ENCODE measurements around the gene NHSL2. TPM values are rescaled to one million over a fixed set of nuclear protein-coding genes. Genes with fewer than 3 reads are reported as not detected.

The NHSL2 gene
- polyA plus RNA-seq, 3 donors: 16.6 to 39.8 (median 22.8) TPM

GRCh38 chrX:72117636-72118210 is 207.1 kb downstream of the NHSL2 start:
- peaks cover 8 to 21% of the 10 kb centered on the region in 2 donors for H3K36me3 Mint-ChIP-seq
- no peak overlapping the region for H3K4me3 Mint-ChIP-seq
- H3K9me3 Mint-ChIP-seq: peaks cover 0 to 1% (median 0%) of the 10 kb centered on the region in 7 donors
- no peak overlapping the region for H3K9ac ChIP-seq (ENCODE audit: insufficient read depth, low read length, poor library complexity, severe bottlenecking)
- peaks cover 0 to 2% of the 10 kb centered on the region in 2 donors for H3K27me3 ChIP-seq (ENCODE audit: control insufficient read depth in 2 of 2, insufficient read depth in 2 of 2, low read length in 2 of 2)
- peaks cover 0 to 19% (median 0%) of the 10 kb centered on the region in 3 donors for H3K27me3 Mint-ChIP-seq (ENCODE audit: low read depth in 3 of 3)
- peak overlapping the region in 4 of 7 donors; percentile 1 to 84 (median 26) for H3K27ac Mint-ChIP-seq
- H3K79me2 ChIP-seq (ENCODE audit: insufficient read depth, low read length): peaks cover 91% of the 10 kb centered on the region
- H3K4me2 ChIP-seq (replicated peaks; ENCODE audit: extremely low read depth, low read length, poor library complexity, severe bottlenecking): no peak overlapping the region
- no peaks in the 10 kb centered on the region for H3K9me3 ChIP-seq (replicated peaks in 1 of 2; ENCODE audit: control insufficient read depth in 1 of 2, insufficient read depth in 1 of 2, low read length in 2 of 2)
- intact Hi-C loops (cut with micrococcal nuclease): no loop called here
- H3K4me1 ChIP-seq (ENCODE audit: control insufficient read depth in 1 of 2, insufficient read depth in 2 of 2, low read length in 2 of 2): peaks cover 47 to 55% of the 10 kb centered on the region in 2 donors
- no peak for DNase-seq
- H3K4me1 Mint-ChIP-seq: peaks cover 56% of the 10 kb centered on the region
- no peaks in the 10 kb centered on the region for H4K20me1 ChIP-seq (ENCODE audit: insufficient read depth, low read length)
- no CpG with 5 or more reads among the region's 2 CpGs for WGBS (ENCODE audit: insufficient coverage)
- H3K36me3 ChIP-seq (replicated peaks in 1 of 2; ENCODE audit: control insufficient read depth in 1 of 2, insufficient read depth in 2 of 2, low read length in 2 of 2): peaks cover 0 to 2% of the 10 kb centered on the region in 2 donors
- no peak overlapping the region for H2AFZ ChIP-seq (ENCODE audit: insufficient read depth, low read depth, low read length, poor library complexity, severe bottlenecking)
- no peak for TF ChIP-seq CTCF (IDR thresholded peaks at IDR 0.05)
- H3K4me3 ChIP-seq (replicated peaks in 1 of 3; ENCODE audit: low read depth in 2 of 3, low read length in 3 of 3): no peak overlapping the region
- H3K27ac ChIP-seq (ENCODE audit: low read depth in 1 of 2, low read length in 2 of 2): peak overlapping the region in 1 of 2 donors; percentile 42

GRCh38 chrX:72120837-72121236 is 210.2 kb downstream of the NHSL2 start:
- H3K27ac Mint-ChIP-seq: peak overlapping the region; percentile 95 to 98 (median 97)
- peak overlapping the region; percentile 14 for H2AFZ ChIP-seq (ENCODE audit: insufficient read depth, low read depth, low read length, poor library complexity, severe bottlenecking)
- H3K4me3 ChIP-seq (replicated peaks in 1 of 3; ENCODE audit: low read depth in 2 of 3, low read length in 3 of 3): peak overlapping the region in 1 of 3 experiments; percentile 36
- WGBS (ENCODE audit: insufficient coverage): 45% methylated on average over 5 of the region's 6 CpGs
- peaks cover 0 to 36% (median 0%) of the 10 kb centered on the region in 3 donors for H3K27me3 Mint-ChIP-seq (ENCODE audit: low read depth in 3 of 3)
- no peaks in the 10 kb centered on the region for H3K27me3 ChIP-seq (ENCODE audit: control insufficient read depth in 2 of 2, insufficient read depth in 2 of 2, low read length in 2 of 2)
- no peak for TF ChIP-seq CTCF (IDR thresholded peaks at IDR 0.05)
- intact Hi-C loops (cut with micrococcal nuclease): loop anchor here (10.0 kb wide), 2 partner anchors 56 to 66 kb away; no protein-coding TSS in a partner anchor
- H3K36me3 ChIP-seq (replicated peaks in 1 of 2; ENCODE audit: control insufficient read depth in 1 of 2, insufficient read depth in 2 of 2, low read length in 2 of 2): no peaks in the 10 kb centered on the region
- DNase-seq: peak in 2 of 3 donors; percentile 54 to 61
- peak overlapping the region; percentile 41 for H3K4me2 ChIP-seq (replicated peaks; ENCODE audit: extremely low read depth, low read length, poor library complexity, severe bottlenecking)
- peak overlapping the region; percentile 92 to 97 for H3K27ac ChIP-seq (ENCODE audit: low read depth in 1 of 2, low read length in 2 of 2)
- H3K4me1 Mint-ChIP-seq: peaks cover 66% of the 10 kb centered on the region
- peaks cover 91% of the 10 kb centered on the region for H3K79me2 ChIP-seq (ENCODE audit: insufficient read depth, low read length)
- peaks cover 59 to 71% of the 10 kb centered on the region in 2 donors for H3K4me1 ChIP-seq (ENCODE audit: control insufficient read depth in 1 of 2, insufficient read depth in 2 of 2, low read length in 2 of 2)
- H3K9me3 Mint-ChIP-seq: peaks cover 0 to 5% (median 0%) of the 10 kb centered on the region in 7 donors
- peak overlapping the region in 1 of 2 donors; percentile 62 for H3K4me3 Mint-ChIP-seq
- no peaks in the 10 kb centered on the region for H4K20me1 ChIP-seq (ENCODE audit: insufficient read depth, low read length)
- peak overlapping the region; percentile 59 for H3K9ac ChIP-seq (ENCODE audit: insufficient read depth, low read length, poor library complexity, severe bottlenecking)
- peaks cover 14 to 16% of the 10 kb centered on the region in 2 donors for H3K36me3 Mint-ChIP-seq
- no peaks in the 10 kb centered on the region for H3K9me3 ChIP-seq (replicated peaks in 1 of 2; ENCODE audit: control insufficient read depth in 1 of 2, insufficient read depth in 1 of 2, low read length in 2 of 2)
